DOHH2 (cell line): ENCODE data around the gene HMMR.

Source experiments
- H3F3A ChIP-seq: fragments of 200-600 bp; sonication (generic), shearing (Covaris generic); 2 replicates; pipeline ENCODE4 v1.6.0; 2016; ENCODE audit warnings: antibody characterized with exemption, mild to moderate bottlenecking; ENCODE audit not compliant: control insufficient read depth, insufficient read depth
- H3K27ac ChIP-seq: fragments of 200-600 bp; sonication (generic); 2 replicates; pipeline ENCODE4 v1.5.1; 2014; ENCODE audit warnings: low read depth, mild to moderate bottlenecking, low read length, moderate library complexity
- H3K27me3 ChIP-seq: fragments of 200-600 bp; sonication (generic); 2 replicates; pipeline ENCODE4 v1.6.1; 2014; ENCODE audit warnings: mild to moderate bottlenecking, low read length, mixed read lengths; ENCODE audit not compliant: control insufficient read depth
- H3K36me3 ChIP-seq: fragments of 200-600 bp; sonication (generic); 2 replicates; pipeline ENCODE4 v1.6.1; 2014; ENCODE audit warnings: mild to moderate bottlenecking, low read length, moderate library complexity, mixed read lengths; ENCODE audit not compliant: control insufficient read depth
- H3K4me1 ChIP-seq: fragments of 200-600 bp; sonication (generic); 2 replicates; pipeline ENCODE4 v1.6.1; 2014; ENCODE audit warnings: mild to moderate bottlenecking, low read length, mixed read lengths; ENCODE audit not compliant: control insufficient read depth
- H3K4me2 ChIP-seq: fragments of 200-600 bp; sonication (generic); 2 replicates; pipeline ENCODE4 v1.6.0; 2014; ENCODE audit warnings: mild to moderate bottlenecking, low read length, moderate library complexity
- H3K4me3 ChIP-seq: fragments of 200-600 bp; sonication (generic); 2 replicates; pipeline ENCODE4 v1.5.1; 2014; ENCODE audit warnings: mild to moderate bottlenecking, low read length, mixed read lengths
- H3K79me2 ChIP-seq: fragments of 200-600 bp; sonication (generic); 2 replicates; pipeline ENCODE4 v1.6.1; 2014; ENCODE audit warnings: mild to moderate bottlenecking, low read length, mixed read lengths; ENCODE audit not compliant: control insufficient read depth
- H3K9me2 ChIP-seq: fragments of 200-600 bp; sonication (generic); replicated peaks from 2 replicates; pipeline ENCODE4 v1.6.1; 2014; ENCODE audit warnings: mild to moderate bottlenecking, low read length, mixed read lengths; ENCODE audit not compliant: control insufficient read depth
- H3K9me3 ChIP-seq: fragments of 200-600 bp; sonication (generic); 2 replicates; pipeline ENCODE4 v1.6.1; 2014; ENCODE audit warnings: antibody characterized with exemption, low read length, mixed read lengths; ENCODE audit not compliant: control insufficient read depth, insufficient read depth
- H4K20me1 ChIP-seq: fragments of 200-600 bp; sonication (generic); 2 replicates; pipeline ENCODE4 v1.6.0; 2014; ENCODE audit warnings: low read depth, mild to moderate bottlenecking, antibody characterized with exemption, low read length, moderate library complexity; ENCODE audit not compliant: control insufficient read depth, insufficient read depth
- CTCF ChIP-seq: fragments of 200-600 bp; sonication (generic); IDR thresholded peaks from one replicate; pipeline ENCODE4 v1.5.1; 2014; ENCODE audit warnings: antibody characterized with exemption, mild to moderate bottlenecking, low read depth, low read length; ENCODE audit not compliant: poor library complexity, severe bottlenecking
- EZH2phosphoT487 ChIP-seq: fragments of 200-600 bp; sonication (generic); IDR thresholded peaks from 2 replicates; pipeline ENCODE4 v1.6.1; 2017; ENCODE audit warnings: borderline replicate concordance, mild to moderate bottlenecking, antibody characterized with exemption, low read length, moderate library complexity, mixed read lengths

Gene HMMR

GRCh38 chr5:163512526-163512925, 52.1 kb downstream of the HMMR start:
- no peaks in the 10 kb centered on the region for H3K9me3 ChIP-seq
- no peak overlapping the region for H3K4me3 ChIP-seq
- H3F3A ChIP-seq = no peaks in the 10 kb centered on the region
- H3K4me1 ChIP-seq = peaks cover 20% of the 10 kb centered on the region
- no peaks in the 10 kb centered on the region for H3K9me2 ChIP-seq
- H3K27me3 ChIP-seq = no peaks in the 10 kb centered on the region
- TF ChIP-seq CTCF (no peak), EZH2phosphoT487 (no peak)
- peaks cover 10% of the 10 kb centered on the region; the same call in 1 of the 2 replicates for H4K20me1 ChIP-seq
- no peak overlapping the region for H3K27ac ChIP-seq
- H3K4me2 ChIP-seq = no peak overlapping the region
- peaks cover 76% of the 10 kb centered on the region for H3K36me3 ChIP-seq
- peaks cover 54% of the 10 kb centered on the region for H3K79me2 ChIP-seq

- Histone ChIP-seq H3K27ac (no peak overlapping the region), H3K79me2 (no peaks in the 10 kb centered on the region), H3K9me2 (no peaks in the 10 kb centered on the region), H3K9me3 (no peaks in the 10 kb centered on the region), H3K4me2 (no peak overlapping the region), H3K36me3 (peaks cover 3% of the 10 kb centered on the region; the same call in 1 of the 2 replicates), H4K20me1 (no peaks in the 10 kb centered on the region), H3F3A (no peaks in the 10 kb centered on the region), H3K4me1 (no peaks in the 10 kb centered on the region), H3K4me3 (no peak overlapping the region), H3K27me3 (no peaks in the 10 kb centered on the region; the same call in 1 of the 2 replicates)
- TF ChIP-seq EZH2phosphoT487 (no peak), CTCF (no peak)
These were observed 64.7 kb downstream of the HMMR start for GRCh38 chr5:163525096-163525495.

- H3F3A ChIP-seq = no peaks in the 10 kb centered on the region
- peaks cover 5% of the 10 kb centered on the region for H3K4me1 ChIP-seq
- H3K36me3 ChIP-seq = no peaks in the 10 kb centered on the region
- H3K79me2 ChIP-seq = no peaks in the 10 kb centered on the region
- H4K20me1 ChIP-seq = no peaks in the 10 kb centered on the region
- H3K9me2 ChIP-seq = no peaks in the 10 kb centered on the region
- H3K27ac ChIP-seq = no peak overlapping the region
- TF ChIP-seq CTCF (no peak), EZH2phosphoT487 (no peak)
- no peaks in the 10 kb centered on the region; the same call in 1 of the 2 replicates for H3K27me3 ChIP-seq
- no peak overlapping the region for H3K4me3 ChIP-seq
- H3K4me2 ChIP-seq = no peak overlapping the region
- H3K9me3 ChIP-seq = no peaks in the 10 kb centered on the region
These were observed 69.3 kb downstream of the HMMR start for GRCh38 chr5:163529698-163530097.

- Histone ChIP-seq H3K79me2 (no peaks in the 10 kb centered on the region), H3K27me3 (no peaks in the 10 kb centered on the region; the same call in 1 of the 2 replicates), H3K4me2 (no peak overlapping the region), H3K9me3 (no peaks in the 10 kb centered on the region), H3K4me3 (no peak overlapping the region), H3K36me3 (no peaks in the 10 kb centered on the region), H3F3A (peaks cover 5% of the 10 kb centered on the region; the same call in 1 of the 2 replicates), H4K20me1 (no peaks in the 10 kb centered on the region), H3K9me2 (no peaks in the 10 kb centered on the region), H3K27ac (no peak overlapping the region), H3K4me1 (peaks cover 16% of the 10 kb centered on the region)
- TF ChIP-seq EZH2phosphoT487 (no peak), CTCF (no peak)
These were observed 70.8 kb downstream of the HMMR start for GRCh38 chr5:163531272-163531671.
